ENCODE results near the gene KCNJ16.

GRCh38 chr17:70183508-70183907, 108.5 kb downstream of the KCNJ16 start:
- TF ChIP-seq, protein P1, sequence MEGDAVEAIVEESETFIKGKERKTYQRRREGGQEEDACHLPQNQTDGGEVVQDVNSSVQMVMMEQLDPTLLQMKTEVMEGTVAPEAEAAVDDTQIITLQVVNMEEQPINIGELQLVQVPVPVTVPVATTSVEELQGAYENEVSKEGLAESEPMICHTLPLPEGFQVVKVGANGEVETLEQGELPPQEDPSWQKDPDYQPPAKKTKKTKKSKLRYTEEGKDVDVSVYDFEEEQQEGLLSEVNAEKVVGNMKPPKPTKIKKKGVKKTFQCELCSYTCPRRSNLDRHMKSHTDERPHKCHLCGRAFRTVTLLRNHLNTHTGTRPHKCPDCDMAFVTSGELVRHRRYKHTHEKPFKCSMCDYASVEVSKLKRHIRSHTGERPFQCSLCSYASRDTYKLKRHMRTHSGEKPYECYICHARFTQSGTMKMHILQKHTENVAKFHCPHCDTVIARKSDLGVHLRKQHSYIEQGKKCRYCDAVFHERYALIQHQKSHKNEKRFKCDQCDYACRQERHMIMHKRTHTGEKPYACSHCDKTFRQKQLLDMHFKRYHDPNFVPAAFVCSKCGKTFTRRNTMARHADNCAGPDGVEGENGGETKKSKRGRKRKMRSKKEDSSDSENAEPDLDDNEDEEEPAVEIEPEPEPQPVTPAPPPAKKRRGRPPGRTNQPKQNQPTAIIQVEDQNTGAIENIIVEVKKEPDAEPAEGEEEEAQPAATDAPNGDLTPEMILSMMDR (IDR thresholded peaks at IDR 0.05) = no peak
- TF ChIP-seq POLR2A (IDR thresholded peaks at IDR 0.05) = no peak

All from body of pancreas (tissue), 4 donors.